Glutamatergic neuron (in vitro differentiated cells): ENCODE data around the gene SMAD3. TPM values are rescaled to one million over a fixed set of nuclear protein-coding genes. Genes with fewer than 3 reads are reported as not detected.

Experiments
- DNase-seq: peaks from one replicate; pipeline ENCODE4 v3.0.0; 2022
- H3K27ac Mint-ChIP-seq: one replicate; pipeline ENCODE4 v1.8.0; 2020; ENCODE audit warnings: mild to moderate bottlenecking, mixed read lengths, inconsistent platforms; ENCODE audit not compliant: unreplicated experiment
- H3K27me3 Mint-ChIP-seq: one replicate; pipeline ENCODE4 v1.8.0; 2020; ENCODE audit warnings: mild to moderate bottlenecking, moderate library complexity, mixed read lengths, inconsistent platforms; ENCODE audit not compliant: unreplicated experiment
- H3K36me3 Mint-ChIP-seq: one replicate; pipeline ENCODE4 v1.8.0; 2020; ENCODE audit warnings: mild to moderate bottlenecking, mixed read lengths, inconsistent platforms; ENCODE audit not compliant: unreplicated experiment
- H3K4me1 Mint-ChIP-seq: one replicate; pipeline ENCODE4 v1.8.0; 2020; ENCODE audit warnings: mild to moderate bottlenecking, low read depth, mixed read lengths, inconsistent platforms; ENCODE audit not compliant: unreplicated experiment
- H3K4me3 Mint-ChIP-seq: one replicate; pipeline ENCODE4 v1.8.0; 2020; ENCODE audit warnings: mild to moderate bottlenecking, mixed read lengths, inconsistent platforms; ENCODE audit not compliant: unreplicated experiment
- H3K9me3 Mint-ChIP-seq: one replicate; pipeline ENCODE4 v1.8.0; 2020; ENCODE audit warnings: mild to moderate bottlenecking, moderate library complexity, mixed read lengths, inconsistent platforms; ENCODE audit not compliant: unreplicated experiment
- total RNA-seq: library from RNA; stranded (reverse); fragmentation: NEBNext Ultra II Directional; extraction: Animal tissue kit (Norgen Biotek cat#: 25700); gene quantifications from one replicate; pipeline ENCODE4 v1.2.1, GENCODE V29; 2021; ENCODE audit not compliant: unreplicated experiment
- TF ChIP-seq, protein P1 (sequence below): fragments of 200-600 bp; sonication (generic); IDR thresholded peaks from one replicate; pipeline ENCODE4 v1.5.0; 2021; ENCODE audit not compliant: partially characterized antibody, unreplicated experiment

SMAD3 gene
- total RNA-seq, 1 donor from 2014 or later: 5.0 TPM

DNA sequence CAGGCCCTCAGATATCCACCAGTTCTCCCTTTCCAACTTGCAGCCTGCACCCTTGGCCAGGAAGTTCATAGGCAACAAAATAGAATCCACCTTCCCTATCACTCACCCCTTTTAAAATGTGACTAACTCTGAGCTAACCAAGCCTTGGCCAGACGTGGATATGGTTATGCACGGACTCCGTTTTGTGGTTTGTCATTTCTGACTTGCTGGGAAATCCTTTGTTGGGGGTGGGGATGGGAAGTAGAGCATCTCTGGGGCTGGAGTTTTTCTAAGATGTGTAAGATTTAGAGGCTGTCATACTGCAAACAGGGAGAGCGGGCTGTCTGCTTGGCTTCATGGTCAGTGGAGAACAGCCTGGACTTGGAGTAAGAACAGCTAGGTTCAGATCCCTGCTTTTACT lies 62.6 kb downstream of the SMAD3 start:
- peaks cover 11% of the 10 kb centered on the region for H3K4me1 Mint-ChIP-seq

DNA sequence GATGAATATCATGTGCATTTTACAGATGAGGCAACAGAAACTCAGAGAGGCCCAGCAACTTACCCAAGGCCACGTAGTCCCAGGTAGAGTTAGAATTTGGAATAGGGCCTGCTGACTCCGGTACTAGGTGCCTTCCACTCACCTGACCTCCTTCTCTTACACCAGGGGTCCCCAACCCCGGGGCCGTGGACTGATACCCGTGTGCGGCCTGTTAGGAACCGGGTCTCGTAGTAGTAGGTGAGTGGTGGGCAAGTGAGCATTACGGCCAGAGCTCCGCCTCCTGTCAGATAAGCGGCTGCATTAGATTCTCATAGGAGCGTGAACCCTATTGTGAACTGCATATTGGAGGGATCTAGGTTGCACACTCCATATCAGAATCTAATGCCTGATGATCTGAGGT lies 64.8 kb downstream of the SMAD3 start:
- Mint-ChIP-seq H3K36me3 (no peaks in the 10 kb centered on the region), H3K27ac (no peak overlapping the region), H3K4me1 (peaks cover 20% of the 10 kb centered on the region), H3K27me3 (peaks cover 2% of the 10 kb centered on the region), H3K4me3 (no peak overlapping the region), H3K9me3 (peaks cover 3% of the 10 kb centered on the region)
- no peak for DNase-seq
- TF ChIP-seq, protein P1, sequence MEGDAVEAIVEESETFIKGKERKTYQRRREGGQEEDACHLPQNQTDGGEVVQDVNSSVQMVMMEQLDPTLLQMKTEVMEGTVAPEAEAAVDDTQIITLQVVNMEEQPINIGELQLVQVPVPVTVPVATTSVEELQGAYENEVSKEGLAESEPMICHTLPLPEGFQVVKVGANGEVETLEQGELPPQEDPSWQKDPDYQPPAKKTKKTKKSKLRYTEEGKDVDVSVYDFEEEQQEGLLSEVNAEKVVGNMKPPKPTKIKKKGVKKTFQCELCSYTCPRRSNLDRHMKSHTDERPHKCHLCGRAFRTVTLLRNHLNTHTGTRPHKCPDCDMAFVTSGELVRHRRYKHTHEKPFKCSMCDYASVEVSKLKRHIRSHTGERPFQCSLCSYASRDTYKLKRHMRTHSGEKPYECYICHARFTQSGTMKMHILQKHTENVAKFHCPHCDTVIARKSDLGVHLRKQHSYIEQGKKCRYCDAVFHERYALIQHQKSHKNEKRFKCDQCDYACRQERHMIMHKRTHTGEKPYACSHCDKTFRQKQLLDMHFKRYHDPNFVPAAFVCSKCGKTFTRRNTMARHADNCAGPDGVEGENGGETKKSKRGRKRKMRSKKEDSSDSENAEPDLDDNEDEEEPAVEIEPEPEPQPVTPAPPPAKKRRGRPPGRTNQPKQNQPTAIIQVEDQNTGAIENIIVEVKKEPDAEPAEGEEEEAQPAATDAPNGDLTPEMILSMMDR: no peak

More for the DNA sequence above, 62.6 kb downstream of the SMAD3 start:
- H3K36me3 Mint-ChIP-seq: no peaks in the 10 kb centered on the region
- peaks cover 3% of the 10 kb centered on the region for H3K9me3 Mint-ChIP-seq
- TF ChIP-seq, protein P1: no peak
- no peak for DNase-seq
- H3K27me3 Mint-ChIP-seq: peaks cover 2% of the 10 kb centered on the region
- no peak overlapping the region for H3K27ac Mint-ChIP-seq
- H3K4me3 Mint-ChIP-seq: no peak overlapping the region

DNA sequence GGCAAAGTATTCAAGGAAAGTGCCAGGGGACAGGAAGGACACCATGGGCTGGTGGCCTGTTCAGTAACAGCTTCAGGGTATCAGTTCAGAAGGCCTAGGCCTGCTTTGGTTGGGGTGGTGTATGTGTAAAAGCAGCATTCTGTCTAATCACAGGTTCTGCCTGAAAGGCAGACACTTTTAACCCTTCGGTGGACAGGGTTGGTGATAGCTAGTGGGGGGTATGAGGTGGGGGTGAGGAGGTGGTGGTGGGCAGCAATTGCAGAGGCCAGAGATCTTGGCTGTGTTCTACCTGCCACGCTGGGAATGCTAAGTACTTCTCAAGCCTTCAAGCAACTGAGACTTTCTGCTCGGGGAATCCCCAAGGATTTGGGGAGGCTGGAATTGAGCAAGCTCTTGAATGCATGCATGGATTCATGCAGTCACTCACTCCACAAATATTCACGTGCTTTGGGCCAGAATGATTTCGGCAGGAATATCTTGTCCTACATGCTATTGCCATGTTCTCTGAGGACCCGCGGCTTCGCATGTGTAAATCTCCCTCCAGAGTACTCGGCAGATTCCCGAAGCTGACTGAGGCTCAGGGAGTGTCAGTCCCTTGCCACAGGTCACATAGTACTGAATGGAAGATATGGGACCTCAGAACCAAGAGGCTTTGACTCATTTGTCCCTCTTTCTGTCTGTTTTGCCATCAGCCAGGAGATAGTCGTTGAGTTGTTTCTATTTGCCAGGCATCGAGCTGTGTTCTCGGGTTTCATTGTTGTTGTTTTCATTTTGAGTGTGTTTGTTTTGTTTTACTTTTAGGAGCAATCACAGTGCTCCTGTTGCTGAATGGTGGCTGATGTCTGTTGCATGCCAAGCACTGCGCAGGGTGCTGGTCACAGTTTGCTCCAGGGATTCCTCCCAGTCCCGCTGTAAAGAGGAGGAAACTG lies 65.5 kb downstream of the SMAD3 start:
- no peak overlapping the region for H3K27ac Mint-ChIP-seq
- TF ChIP-seq, protein P1: no peak
- peaks cover 16% of the 10 kb centered on the region for H3K4me1 Mint-ChIP-seq
- H3K36me3 Mint-ChIP-seq: no peaks in the 10 kb centered on the region
- H3K9me3 Mint-ChIP-seq: peaks cover 2% of the 10 kb centered on the region
- H3K27me3 Mint-ChIP-seq: peaks cover 2% of the 10 kb centered on the region
- no peak for DNase-seq
- no peak overlapping the region for H3K4me3 Mint-ChIP-seq

DNA sequence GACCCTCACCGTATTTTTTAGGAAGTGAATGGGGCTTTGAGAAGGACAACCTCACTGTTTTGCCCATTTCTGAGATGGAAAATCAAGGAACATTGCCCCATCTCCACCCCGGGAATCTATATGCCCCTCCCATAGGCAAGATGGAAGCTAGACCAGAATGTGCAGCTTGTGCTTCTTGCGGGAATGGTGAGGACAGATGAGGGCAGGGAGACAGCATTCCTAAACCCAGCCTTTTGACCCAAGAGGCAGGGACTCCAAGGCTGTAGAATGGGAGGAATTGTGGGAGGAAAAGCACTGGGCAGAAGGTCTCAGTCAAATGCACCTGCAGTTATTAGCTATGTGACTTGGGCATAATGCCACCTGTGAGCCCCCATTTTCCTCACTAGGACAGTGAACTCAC lies 66.9 kb downstream of the SMAD3 start:
- H3K27me3 Mint-ChIP-seq: no peaks in the 10 kb centered on the region
- TF ChIP-seq, protein P1: no peak
- H3K27ac Mint-ChIP-seq: no peak overlapping the region
- peaks cover 16% of the 10 kb centered on the region for H3K4me1 Mint-ChIP-seq
- H3K9me3 Mint-ChIP-seq: no peaks in the 10 kb centered on the region
- H3K4me3 Mint-ChIP-seq: no peak overlapping the region
- no peaks in the 10 kb centered on the region for H3K36me3 Mint-ChIP-seq
- DNase-seq: no peak

DNA sequence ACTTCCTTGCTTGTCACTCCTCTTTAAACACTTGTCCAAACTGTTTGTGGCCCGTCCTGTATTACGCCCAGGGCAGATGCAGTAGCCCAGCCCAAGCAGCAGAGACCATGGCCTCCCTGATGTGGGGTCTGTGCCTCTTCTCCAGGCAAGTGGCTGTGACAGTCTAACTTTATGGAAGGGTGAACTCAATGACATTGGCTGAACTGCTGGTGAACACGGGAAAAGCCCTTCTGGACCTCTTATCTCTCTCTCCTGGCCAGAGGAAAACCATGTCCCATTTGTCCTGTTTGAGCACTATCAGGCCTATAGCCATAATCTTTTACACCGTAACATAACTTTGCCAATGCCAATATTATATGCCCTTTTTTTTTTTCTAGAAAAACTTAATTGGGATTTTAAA lies 67.6 kb downstream of the SMAD3 start:
- no peaks in the 10 kb centered on the region for H3K27me3 Mint-ChIP-seq
- peaks cover 16% of the 10 kb centered on the region for H3K4me1 Mint-ChIP-seq
- H3K27ac Mint-ChIP-seq: no peak overlapping the region
- H3K9me3 Mint-ChIP-seq: no peaks in the 10 kb centered on the region
- TF ChIP-seq, protein P1: no peak
- no peaks in the 10 kb centered on the region for H3K36me3 Mint-ChIP-seq
- H3K4me3 Mint-ChIP-seq: no peak overlapping the region
- DNase-seq: no peak
